ENCODE results near the gene OLIG2. TPM values are rescaled to one million over a fixed set of nuclear protein-coding genes. Genes with fewer than 3 reads are reported as not detected.
A peak's percentile ranks its signal among the peaks of the same experiment; 100 is the strongest.

The OLIG2 gene
- total and polyA plus RNA-seq, 4 experiments from 2014 or later, result not detected

DNA sequence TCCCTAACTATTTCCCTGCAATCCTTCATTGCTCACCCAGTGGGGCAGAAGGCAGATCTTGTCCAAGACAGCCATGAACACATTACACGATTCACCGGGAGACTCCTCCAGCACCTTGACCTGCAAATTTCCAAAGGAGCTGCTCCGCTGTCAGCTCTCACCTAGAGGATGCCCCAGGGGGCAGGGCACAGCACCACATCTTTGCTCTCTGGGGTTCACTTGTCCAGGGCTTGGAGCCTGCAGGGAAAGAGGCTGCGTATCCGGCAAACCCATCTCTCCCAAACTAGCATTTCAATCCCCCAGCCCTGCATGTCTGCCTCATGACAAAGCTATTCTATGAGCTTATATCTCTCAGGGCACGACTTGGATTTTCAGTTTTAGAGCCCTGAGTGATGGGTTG, 35.1 kb upstream of the OLIG2 start:
- Histone ChIP-seq H3K27me3 (ENCODE audit: insufficient read depth, low read length) (no peaks in the 10 kb centered on the region), H3K9me3 (ENCODE audit: control insufficient read depth in 1 of 2, low read length in 2 of 2) (no peaks in the 10 kb centered on the region), H3K27ac (ENCODE audit: low read depth, low read length) (no peak overlapping the region), H3K4me3 (ENCODE audit: low read length in 2 of 2) (no peak overlapping the region), H3K4me1 (ENCODE audit: insufficient read depth, low read length) (no peaks in the 10 kb centered on the region), H3K36me3 (ENCODE audit: insufficient read depth, low read length) (no peaks in the 10 kb centered on the region)
- no peak overlapping the region for H3K27ac Mint-ChIP-seq
- H3K4me1 Mint-ChIP-seq, result no peaks in the 10 kb centered on the region
- intact Hi-C loops (cut with micrococcal nuclease), result no loop called here
- DNase-seq, result no peak
- ChIA-PET POLR2A (ENCODE audit: partially characterized antibody) (no interaction called here), CTCF (ENCODE audit: partially characterized antibody) (interaction anchor here (1.4 to 1.5 kb wide), 2 partner anchors 11 to 207 kb away, joined by 4 to 9 read pairs; no protein-coding TSS in a partner anchor)
- H3K27me3 Mint-ChIP-seq, result peaks cover 23 to 26% of the 10 kb centered on the region in 2 donors
- H3K9me3 Mint-ChIP-seq, result peaks cover 0 to 12% (median 4%) of the 10 kb centered on the region in 8 donors
- no peak overlapping the region for H3K4me3 Mint-ChIP-seq
- no peaks in the 10 kb centered on the region for H3K36me3 Mint-ChIP-seq

DNA sequence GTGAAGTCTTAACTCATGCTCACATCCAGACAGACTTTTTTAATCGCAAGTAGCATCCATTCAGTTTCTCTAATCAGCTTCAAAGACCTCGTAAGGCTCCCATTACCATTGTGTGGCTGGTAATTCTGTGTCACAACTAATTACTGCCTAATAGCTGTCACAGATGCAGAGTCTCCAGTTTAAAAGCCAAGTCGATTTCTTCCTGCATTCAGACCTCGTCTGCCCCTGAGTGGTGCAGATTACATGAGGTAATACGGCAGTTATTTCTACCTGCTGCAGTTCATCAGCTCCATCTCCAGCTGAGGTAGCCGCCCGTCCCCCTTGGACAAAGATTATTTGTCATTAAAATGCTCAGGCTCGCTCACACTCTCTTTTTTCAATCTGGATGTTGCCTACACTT, 34.4 kb upstream of the OLIG2 start:
- H3K4me3 Mint-ChIP-seq, result no peak overlapping the region
- H3K36me3 ChIP-seq (ENCODE audit: insufficient read depth, low read length), result no peaks in the 10 kb centered on the region
- no peaks in the 10 kb centered on the region for H3K27me3 ChIP-seq (ENCODE audit: insufficient read depth, low read length)
- DNase-seq, result no peak
- H3K9me3 Mint-ChIP-seq, result peaks cover 0 to 12% (median 4%) of the 10 kb centered on the region in 8 donors
- H3K27me3 Mint-ChIP-seq, result peaks cover 24 to 26% of the 10 kb centered on the region in 2 donors
- no peaks in the 10 kb centered on the region for H3K9me3 ChIP-seq (ENCODE audit: control insufficient read depth in 1 of 2, low read length in 2 of 2)
- no peaks in the 10 kb centered on the region for H3K4me1 Mint-ChIP-seq
- no peaks in the 10 kb centered on the region for H3K4me1 ChIP-seq (ENCODE audit: insufficient read depth, low read length)
- no peak overlapping the region for H3K4me3 ChIP-seq (ENCODE audit: low read length in 2 of 2)
- CTCF ChIA-PET (ENCODE audit: partially characterized antibody), result interaction anchor here (0.6 to 1.5 kb wide), 3 partner anchors 10 to 206 kb away, joined by 3 to 9 read pairs (median 4); no protein-coding TSS in a partner anchor
- no peak overlapping the region for H3K27ac Mint-ChIP-seq
- H3K27ac ChIP-seq (ENCODE audit: low read depth, low read length), result no peak overlapping the region
- H3K36me3 Mint-ChIP-seq, result no peaks in the 10 kb centered on the region
- intact Hi-C loops (cut with micrococcal nuclease), result no loop called here
- POLR2A ChIA-PET (ENCODE audit: partially characterized antibody), result no interaction called here

DNA sequence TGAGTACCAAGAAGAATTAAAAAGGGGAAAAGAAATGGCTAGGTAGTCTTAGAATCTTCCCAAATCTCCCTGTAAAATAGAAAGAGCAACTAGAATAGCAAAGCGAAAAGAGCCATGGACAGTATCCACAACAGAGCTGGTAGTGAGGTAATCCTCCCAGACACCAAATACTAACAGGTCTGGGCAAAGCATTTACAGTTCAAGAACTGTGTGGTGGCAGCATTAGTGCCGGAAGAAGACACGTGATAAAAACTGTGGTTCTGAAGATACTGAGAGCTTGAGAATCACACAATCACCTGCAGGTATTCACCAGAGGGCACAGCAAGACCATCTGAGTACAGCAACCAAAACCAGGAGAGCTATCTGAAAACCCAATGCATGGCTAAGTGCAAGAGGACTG, 31.8 kb upstream of the OLIG2 start:
- no peak overlapping the region for H3K4me3 ChIP-seq (ENCODE audit: low read length in 2 of 2)
- ChIA-PET CTCF (ENCODE audit: partially characterized antibody) (interaction anchor here (1.0 to 1.8 kb wide), 7 partner anchors 93 to 203 kb away, joined by 3 to 31 read pairs (median 3); no protein-coding TSS in a partner anchor), POLR2A (ENCODE audit: partially characterized antibody) (no interaction called here)
- H3K27ac ChIP-seq (ENCODE audit: low read depth, low read length), result no peak overlapping the region
- H3K4me1 Mint-ChIP-seq, result no peaks in the 10 kb centered on the region
- H3K4me3 Mint-ChIP-seq, result no peak overlapping the region
- no peak for DNase-seq
- H3K36me3 ChIP-seq (ENCODE audit: insufficient read depth, low read length), result no peaks in the 10 kb centered on the region
- no peaks in the 10 kb centered on the region for H3K36me3 Mint-ChIP-seq
- no peaks in the 10 kb centered on the region for H3K27me3 ChIP-seq (ENCODE audit: insufficient read depth, low read length)
- H3K27ac Mint-ChIP-seq, result no peak overlapping the region
- H3K27me3 Mint-ChIP-seq, result peaks cover 21 to 22% of the 10 kb centered on the region in 2 donors
- intact Hi-C loops (cut with micrococcal nuclease), result loop anchor here (1.0 kb wide), 2 partner anchors 133 to 203 kb away; no protein-coding TSS in a partner anchor
- no peaks in the 10 kb centered on the region for H3K9me3 ChIP-seq (ENCODE audit: control insufficient read depth in 1 of 2, low read length in 2 of 2)
- H3K9me3 Mint-ChIP-seq, result peaks cover 0 to 7% (median 0%) of the 10 kb centered on the region in 8 donors
- H3K4me1 ChIP-seq (ENCODE audit: insufficient read depth, low read length), result no peaks in the 10 kb centered on the region

DNA sequence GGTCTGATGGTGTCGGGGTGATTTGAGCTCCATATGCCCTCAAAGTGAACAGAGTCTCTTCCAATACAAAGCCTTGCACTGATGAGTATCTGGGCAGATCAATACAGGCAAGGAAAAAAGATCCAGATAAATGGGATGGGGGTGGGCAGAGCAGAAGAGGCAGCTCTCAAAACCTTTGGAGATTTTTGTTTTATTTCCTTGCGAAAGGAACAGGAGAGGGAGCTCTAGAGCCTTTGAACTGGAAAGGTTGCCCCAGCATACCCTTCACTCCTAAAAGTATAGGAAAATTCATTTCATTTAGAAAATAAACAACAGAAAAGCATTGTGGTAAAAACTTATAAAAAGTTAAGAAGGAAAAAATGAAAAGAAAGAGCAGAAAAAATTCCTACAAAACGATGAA, 31.4 kb upstream of the OLIG2 start:
- peak overlapping the region in 1 of 7 donors; percentile 19 for H3K27ac Mint-ChIP-seq
- POLR2A ChIA-PET (ENCODE audit: partially characterized antibody), result no interaction called here
- peaks cover 19 to 22% of the 10 kb centered on the region in 2 donors for H3K27me3 Mint-ChIP-seq

DNA sequence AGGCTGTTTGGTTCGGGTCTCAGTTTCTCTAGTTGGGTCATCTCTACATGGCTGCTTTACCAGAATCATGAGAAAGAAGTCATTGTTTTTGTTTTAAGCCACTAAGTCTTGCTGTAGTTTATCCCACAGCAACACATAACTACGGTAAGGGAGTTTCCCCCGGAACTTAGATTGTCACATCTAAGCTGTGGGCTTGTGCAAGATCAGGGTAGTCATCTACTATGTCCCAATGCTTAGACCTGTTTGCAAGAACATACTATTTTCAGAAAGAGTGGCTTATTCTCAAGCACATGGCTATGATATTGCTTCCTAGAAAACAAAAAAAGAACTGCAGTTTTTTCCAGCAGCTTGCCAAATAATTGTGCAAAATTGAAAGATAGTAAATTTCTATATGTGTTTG, 18.0 kb upstream of the OLIG2 start:
- POLR2A ChIA-PET (ENCODE audit: partially characterized antibody), result no interaction called here
- H3K27ac Mint-ChIP-seq, result no peak overlapping the region

More for the DNA sequence above, 31.4 kb upstream of the OLIG2 start:
- Histone ChIP-seq H3K4me3 (ENCODE audit: low read length in 2 of 2) (no peak overlapping the region), H3K9me3 (ENCODE audit: control insufficient read depth in 1 of 2, low read length in 2 of 2) (no peaks in the 10 kb centered on the region), H3K4me1 (ENCODE audit: insufficient read depth, low read length) (no peaks in the 10 kb centered on the region), H3K36me3 (ENCODE audit: insufficient read depth, low read length) (no peaks in the 10 kb centered on the region), H3K27me3 (ENCODE audit: insufficient read depth, low read length) (no peaks in the 10 kb centered on the region), H3K27ac (ENCODE audit: low read depth, low read length) (no peak overlapping the region)
- CTCF ChIA-PET (ENCODE audit: partially characterized antibody), result interaction anchor here (1.0 to 1.8 kb wide), 8 partner anchors 92 to 203 kb away, joined by 3 to 31 read pairs (median 3); no protein-coding TSS in a partner anchor
- intact Hi-C loops (cut with micrococcal nuclease), result loop anchor here (1.0 kb wide), 2 partner anchors 133 to 203 kb away; no protein-coding TSS in a partner anchor
- Mint-ChIP-seq H3K4me1 (no peaks in the 10 kb centered on the region), H3K9me3 (peaks cover 0 to 7% (median under 1%) of the 10 kb centered on the region in 8 donors), H3K4me3 (no peak overlapping the region), H3K36me3 (no peaks in the 10 kb centered on the region)
- DNase-seq, result no peak

DNA sequence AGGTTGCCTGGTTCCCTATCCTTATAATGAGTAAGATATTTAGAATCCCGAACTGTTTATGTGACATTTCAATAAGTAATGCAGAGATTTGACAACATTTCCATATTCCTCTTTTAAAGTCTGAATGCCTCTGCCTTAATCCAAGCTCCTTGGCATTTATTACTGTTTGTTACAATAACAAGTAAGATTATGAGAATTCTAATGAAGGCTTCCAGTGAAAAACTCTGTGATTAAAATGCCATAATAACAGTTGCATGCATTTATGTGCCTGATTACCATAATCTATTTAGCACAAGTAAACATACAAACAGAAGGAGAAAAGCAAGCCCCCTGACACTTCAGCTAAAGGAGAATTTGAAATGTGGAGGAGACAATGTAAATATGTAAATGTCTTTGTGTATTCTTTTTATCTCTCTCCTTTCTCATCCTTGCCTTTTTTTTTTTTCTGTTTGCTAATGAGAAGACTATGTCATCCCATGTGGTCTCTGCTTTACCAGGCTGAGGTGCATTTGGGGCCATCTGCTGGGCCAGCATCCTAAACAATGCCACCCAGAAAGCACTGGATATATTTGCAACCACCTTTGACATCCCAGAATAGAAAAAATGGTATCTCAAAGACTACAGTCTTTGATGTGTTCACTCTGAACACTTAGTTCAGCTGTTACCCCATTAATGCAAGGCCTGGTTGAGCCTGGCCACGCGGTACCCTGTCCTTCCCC, 17.2 kb upstream of the OLIG2 start:
- no peaks in the 10 kb centered on the region for H3K4me1 ChIP-seq (ENCODE audit: insufficient read depth, low read length)
- Mint-ChIP-seq H3K4me1 (no peaks in the 10 kb centered on the region), H3K27me3 (peaks cover 16 to 19% of the 10 kb centered on the region in 2 donors), H3K4me3 (no peak overlapping the region), H3K36me3 (no peaks in the 10 kb centered on the region), H3K27ac (no peak overlapping the region), H3K9me3 (peaks cover 0 to 2% (median 0%) of the 10 kb centered on the region in 8 donors)
- no peak overlapping the region for H3K27ac ChIP-seq (ENCODE audit: low read depth, low read length)
- no peak overlapping the region for H3K4me3 ChIP-seq (ENCODE audit: low read length in 2 of 2)
- CTCF ChIA-PET (ENCODE audit: partially characterized antibody), result no interaction called here
- no peaks in the 10 kb centered on the region for H3K27me3 ChIP-seq (ENCODE audit: insufficient read depth, low read length)
- POLR2A ChIA-PET (ENCODE audit: partially characterized antibody), result no interaction called here
- intact Hi-C loops (cut with micrococcal nuclease), result no loop called here
- no peak for DNase-seq
- H3K9me3 ChIP-seq (ENCODE audit: control insufficient read depth in 1 of 2, low read length in 2 of 2), result no peaks in the 10 kb centered on the region
- no peaks in the 10 kb centered on the region for H3K36me3 ChIP-seq (ENCODE audit: insufficient read depth, low read length)

More for the DNA sequence above, 18.0 kb upstream of the OLIG2 start:
- intact Hi-C loops (cut with micrococcal nuclease), result no loop called here
- Histone ChIP-seq H3K27me3 (ENCODE audit: insufficient read depth, low read length) (no peaks in the 10 kb centered on the region), H3K4me1 (ENCODE audit: insufficient read depth, low read length) (no peaks in the 10 kb centered on the region), H3K9me3 (ENCODE audit: control insufficient read depth in 1 of 2, low read length in 2 of 2) (no peaks in the 10 kb centered on the region), H3K4me3 (ENCODE audit: low read length in 2 of 2) (no peak overlapping the region), H3K36me3 (ENCODE audit: insufficient read depth, low read length) (no peaks in the 10 kb centered on the region), H3K27ac (ENCODE audit: low read depth, low read length) (no peak overlapping the region)
- no peak overlapping the region for H3K4me3 Mint-ChIP-seq
- H3K4me1 Mint-ChIP-seq, result no peaks in the 10 kb centered on the region
- no peaks in the 10 kb centered on the region for H3K36me3 Mint-ChIP-seq
- H3K9me3 Mint-ChIP-seq, result peaks cover 0 to 2% (median 0%) of the 10 kb centered on the region in 8 donors
- peaks cover 15 to 17% of the 10 kb centered on the region in 2 donors for H3K27me3 Mint-ChIP-seq
- CTCF ChIA-PET (ENCODE audit: partially characterized antibody), result no interaction called here
- DNase-seq, result no peak

DNA sequence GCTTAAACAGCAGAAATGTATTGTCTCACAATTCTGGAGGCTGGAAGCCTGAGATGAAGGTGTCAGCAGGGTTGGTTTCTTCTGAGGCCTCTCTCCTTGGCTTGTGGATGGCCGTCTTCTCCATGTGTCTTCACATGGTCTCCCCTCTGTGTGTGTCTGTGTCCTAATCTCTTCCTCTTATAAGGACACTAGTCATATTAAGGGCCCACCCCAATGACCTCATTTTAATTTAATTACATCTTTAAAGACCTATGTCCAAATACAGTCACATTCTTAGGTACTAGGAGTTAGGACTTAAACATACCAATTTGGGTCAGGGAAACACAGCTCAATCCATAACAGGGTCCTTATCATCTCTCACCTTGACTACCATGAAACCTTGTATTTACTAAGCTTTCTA, 14.8 kb upstream of the OLIG2 start:
- ChIA-PET CTCF (ENCODE audit: partially characterized antibody) (no interaction called here), POLR2A (ENCODE audit: partially characterized antibody) (no interaction called here)
- H3K36me3 ChIP-seq (ENCODE audit: insufficient read depth, low read length), result no peaks in the 10 kb centered on the region
- Mint-ChIP-seq H3K4me1 (no peaks in the 10 kb centered on the region), H3K27ac (no peak overlapping the region), H3K27me3 (peaks cover 21 to 29% of the 10 kb centered on the region in 2 donors), H3K9me3 (peaks cover 0 to 4% (median 0%) of the 10 kb centered on the region in 8 donors), H3K36me3 (no peaks in the 10 kb centered on the region), H3K4me3 (no peak overlapping the region)
- intact Hi-C loops (cut with micrococcal nuclease), result no loop called here
- no peak overlapping the region for H3K27ac ChIP-seq (ENCODE audit: low read depth, low read length)
- no peaks in the 10 kb centered on the region for H3K9me3 ChIP-seq (ENCODE audit: control insufficient read depth in 1 of 2, low read length in 2 of 2)
- no peak overlapping the region for H3K4me3 ChIP-seq (ENCODE audit: low read length in 2 of 2)
- H3K4me1 ChIP-seq (ENCODE audit: insufficient read depth, low read length), result no peaks in the 10 kb centered on the region
- no peak for DNase-seq
- no peaks in the 10 kb centered on the region for H3K27me3 ChIP-seq (ENCODE audit: insufficient read depth, low read length)

Data from CD4-positive, alpha-beta memory T cell (primary cell).